Activated effector memory CD4-positive, alpha-beta T cell treated with Interleukin-2 at 50 U/mL for 16 hours (primary cell): ENCODE data around the gene INPP5J.
"Not testable (repeated sequence)": the region's sequence is repeated elsewhere in the genome, so short reads cannot be mapped to it uniquely, and the experiment has no call there.

Experiments
- DNase-seq: peaks from one replicate; pipeline ENCODE4 v3.0.0-alpha.2; 2020

INPP5J gene

DNA sequence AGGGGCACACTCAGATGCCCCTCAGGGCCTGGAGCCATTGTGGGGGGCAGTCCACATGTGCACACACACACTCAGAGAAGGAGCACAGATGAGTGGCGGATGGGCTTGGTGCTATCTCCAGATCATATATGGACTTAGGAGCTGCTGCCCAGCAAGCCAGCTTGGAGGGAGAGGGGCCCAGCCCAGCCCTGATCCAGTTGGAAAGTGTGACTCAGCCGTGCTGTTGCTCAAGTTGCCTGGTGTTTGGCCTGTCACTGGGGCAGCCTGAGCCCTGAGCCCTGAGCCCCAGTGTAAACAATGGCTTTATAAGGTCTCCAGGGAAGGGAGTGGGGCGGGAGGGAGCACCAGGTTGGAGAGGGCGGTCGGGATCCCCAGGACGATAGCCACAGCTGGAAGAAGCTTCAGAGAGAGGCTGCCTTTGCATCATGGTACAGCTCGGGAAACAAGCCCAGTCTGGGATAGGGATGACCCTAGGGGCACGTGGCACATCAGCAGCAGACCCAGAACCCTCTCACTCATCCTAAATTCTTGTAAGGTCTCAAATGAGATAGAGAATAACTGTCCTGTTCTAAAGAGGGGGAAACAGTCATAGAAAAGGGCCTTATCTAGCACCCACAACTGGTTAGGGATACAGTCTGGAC, 20.2 kb upstream of the INPP5J start:
- no peak for DNase-seq

DNA sequence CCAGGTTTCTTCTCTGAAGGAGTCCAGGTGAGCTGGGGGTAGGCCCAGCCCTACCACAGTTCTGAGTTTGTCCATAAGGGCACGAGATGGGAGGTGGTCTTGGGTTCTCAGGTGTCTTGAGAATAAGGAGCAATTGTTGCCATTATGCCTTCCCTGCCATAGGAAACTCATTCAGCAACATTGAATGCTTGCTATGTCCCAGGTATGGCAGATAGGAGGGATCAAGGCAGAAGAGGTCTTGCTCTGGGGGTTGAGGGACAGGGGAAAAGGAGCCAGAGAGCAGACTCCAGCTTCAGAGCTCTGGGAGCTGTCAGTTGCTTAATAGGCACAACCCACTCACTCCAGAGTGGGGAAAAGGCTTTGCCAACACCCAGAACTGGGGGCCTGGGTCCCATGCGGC, 19.7 kb upstream of the INPP5J start:
- no peak for DNase-seq

DNA sequence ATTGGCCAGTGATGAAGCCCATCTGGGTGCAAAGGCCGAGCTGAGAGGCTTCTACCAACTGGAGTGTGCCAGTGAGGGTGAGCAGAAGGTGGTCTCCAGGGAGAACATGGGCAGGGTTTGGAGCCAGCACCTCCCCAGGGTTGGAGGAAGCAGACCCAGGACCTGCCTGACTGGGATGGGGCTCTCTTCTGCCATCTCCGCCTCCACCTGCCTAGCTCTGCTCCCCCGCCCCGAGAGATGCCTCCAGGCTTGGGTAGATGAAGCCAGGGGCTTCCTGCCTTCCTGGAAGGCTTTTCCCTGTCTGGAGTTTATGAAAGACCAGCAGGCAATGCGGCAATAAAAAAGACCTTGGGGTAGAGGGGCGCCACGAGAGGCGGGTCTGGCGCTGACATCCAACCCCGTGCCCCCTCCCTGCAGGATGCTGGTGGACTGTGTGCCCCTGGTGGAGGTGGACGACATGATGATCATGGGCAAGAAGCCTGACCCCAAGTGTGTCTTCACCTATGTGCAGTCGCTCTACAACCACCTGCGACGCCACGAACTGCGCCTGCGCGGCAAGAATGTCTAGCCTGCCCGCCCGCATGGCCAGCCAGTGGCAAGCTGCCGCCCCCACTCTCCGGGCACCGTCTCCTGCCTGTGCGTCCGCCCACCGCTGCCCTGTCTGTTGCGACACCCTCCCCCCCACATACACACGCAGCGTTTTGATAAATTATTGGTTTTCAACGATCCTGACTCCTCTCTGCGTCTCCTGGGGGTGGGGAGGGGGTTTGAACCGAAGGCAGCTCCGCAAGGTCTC, 18.7 kb upstream of the INPP5J start:
- DNase-seq: no peak

DNA sequence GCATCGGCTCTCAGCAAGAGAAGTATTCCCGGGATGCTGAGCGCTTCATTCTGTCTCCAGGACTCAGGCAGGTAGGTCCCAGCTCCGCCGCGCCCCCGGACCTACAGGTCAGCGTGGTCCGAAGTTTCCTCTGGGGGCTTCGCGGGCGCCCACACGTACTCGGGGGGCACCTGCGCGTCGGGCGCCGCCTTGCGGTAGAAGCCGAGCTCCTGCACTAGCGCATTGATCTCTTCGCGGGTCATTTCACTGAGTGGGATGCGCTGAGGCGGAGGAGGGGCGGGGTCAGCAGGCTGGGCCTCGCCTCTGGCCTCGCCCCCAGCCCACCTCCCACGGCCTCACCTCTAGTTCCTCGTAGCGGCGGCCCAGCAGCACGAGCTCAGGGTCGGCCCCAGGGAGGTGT, 17.9 kb upstream of the INPP5J start:
- DNase-seq: no peak

DNA sequence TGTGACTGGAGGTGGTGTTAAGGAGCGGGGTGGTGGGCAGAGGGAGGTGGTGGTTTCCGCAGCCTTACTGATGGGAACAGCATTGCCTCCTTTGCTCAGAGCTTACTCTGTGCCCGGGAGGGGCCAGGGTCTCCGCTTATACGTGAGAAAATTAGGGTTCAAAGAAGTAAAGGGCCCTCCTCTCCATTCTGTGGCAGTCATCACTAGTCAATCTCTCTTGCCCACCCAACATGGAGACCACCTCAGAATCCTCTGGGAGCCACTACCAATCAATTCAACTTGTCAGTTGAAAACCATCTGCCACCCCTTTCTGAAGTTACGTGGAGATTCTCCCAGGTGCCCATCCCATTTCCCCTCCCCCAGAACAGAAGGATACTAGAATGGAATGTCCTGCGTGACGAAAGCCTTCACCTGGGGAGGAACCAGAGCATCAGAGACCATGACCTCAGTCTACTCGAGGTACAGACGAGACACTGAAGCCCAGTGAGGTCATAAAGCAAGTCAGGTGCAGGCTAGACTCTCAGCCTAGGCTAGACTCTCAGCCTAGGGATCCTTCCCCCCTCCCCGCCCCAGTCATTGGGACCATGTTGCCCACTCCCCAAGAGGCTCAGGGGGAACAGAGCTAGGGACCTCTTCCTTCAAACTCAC, 17.4 kb upstream of the INPP5J start:
- no peak for DNase-seq

DNA sequence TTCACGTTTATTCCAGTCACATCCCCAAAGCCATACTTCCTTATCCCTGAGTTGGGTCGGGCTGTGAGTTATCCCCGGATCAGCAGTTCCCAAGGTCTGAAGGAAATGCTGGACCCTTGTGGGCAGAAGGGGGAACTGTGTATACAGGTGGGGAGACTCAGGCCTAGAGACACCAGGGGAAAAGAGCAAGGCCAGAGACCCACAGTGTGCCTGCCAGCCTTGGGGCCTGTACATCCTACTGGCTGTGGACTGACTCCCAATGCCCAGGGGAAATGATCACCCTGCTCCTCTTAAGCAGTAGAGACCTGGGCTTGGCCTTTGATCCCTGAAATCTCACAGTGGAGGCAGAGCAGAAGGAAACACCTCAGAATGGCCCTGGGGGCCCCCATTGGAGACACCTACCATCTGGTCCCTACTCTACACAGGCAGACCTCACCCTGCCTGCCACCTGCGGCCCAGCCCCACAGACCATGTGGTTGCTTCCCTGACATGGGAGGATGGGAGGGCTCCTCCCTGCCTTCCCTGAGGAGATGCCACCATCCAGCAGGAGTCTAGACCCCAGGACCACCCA, 16.7 kb upstream of the INPP5J start:
- DNase-seq: no peak

DNA sequence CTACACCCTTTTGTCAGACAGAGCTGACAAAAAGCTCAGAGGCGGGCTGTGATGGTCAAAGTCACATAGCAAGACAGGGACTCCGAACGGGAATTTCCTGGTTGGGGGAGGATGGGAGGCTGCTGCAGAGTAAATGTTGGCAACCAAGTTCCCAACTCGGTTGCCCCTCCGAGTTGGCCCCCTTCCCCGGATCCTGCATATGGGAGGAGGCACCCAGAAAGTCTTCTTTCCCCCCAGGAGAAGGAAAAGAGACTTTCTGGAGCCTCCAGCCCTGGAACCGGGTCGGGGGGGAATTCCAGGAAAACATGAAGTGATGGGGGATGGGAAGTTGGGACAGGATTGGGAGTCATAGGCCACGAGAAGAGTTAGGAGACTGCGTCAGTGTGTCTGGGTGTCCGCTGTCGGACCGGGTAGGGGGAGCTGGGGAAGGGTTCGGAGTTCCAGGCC, 16.0 kb upstream of the INPP5J start:
- no peak for DNase-seq

DNA sequence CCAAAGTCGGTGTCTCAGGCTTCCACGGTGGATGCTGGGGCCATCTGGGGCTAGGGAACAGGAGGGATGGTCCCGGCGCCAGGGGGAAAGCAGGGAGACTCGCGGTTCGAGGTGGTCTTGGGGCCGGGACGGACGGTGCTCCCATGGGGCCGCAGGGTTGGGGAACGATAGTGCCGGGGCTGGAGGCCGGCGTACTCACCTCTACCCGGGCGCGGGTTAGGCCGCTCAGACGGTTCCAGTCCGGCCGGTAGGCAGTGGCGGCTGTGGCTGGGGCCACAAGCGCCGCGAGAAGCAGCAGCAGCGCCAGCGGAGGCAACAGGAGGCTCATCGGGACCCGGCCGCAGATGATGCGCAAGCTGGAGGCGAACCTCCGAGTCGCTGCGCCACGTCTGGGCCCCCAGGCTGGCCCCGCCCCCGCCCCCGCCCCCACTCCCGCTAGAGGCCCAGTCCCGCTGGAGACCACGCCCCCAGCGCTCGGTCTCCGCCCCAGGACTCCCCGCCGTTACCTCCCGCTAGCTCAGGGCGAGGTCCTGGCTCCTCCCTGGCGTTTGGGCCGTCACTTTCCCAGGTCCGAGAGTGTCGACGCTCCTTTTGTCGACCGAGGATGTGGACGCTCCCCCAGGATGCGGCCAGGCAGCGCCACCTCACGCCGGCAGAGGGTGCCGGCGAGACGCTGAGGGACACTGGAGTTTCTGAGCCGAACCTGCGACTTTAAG, 15.4 kb upstream of the INPP5J start, which contains the start of gene SELENOM:
SELENOM (minus strand) TSS at position 391 of the 716 bp plus-strand sequence; CDS start at position 328, 63 bp downstream.
- peak; percentile 79 for DNase-seq

DNA sequence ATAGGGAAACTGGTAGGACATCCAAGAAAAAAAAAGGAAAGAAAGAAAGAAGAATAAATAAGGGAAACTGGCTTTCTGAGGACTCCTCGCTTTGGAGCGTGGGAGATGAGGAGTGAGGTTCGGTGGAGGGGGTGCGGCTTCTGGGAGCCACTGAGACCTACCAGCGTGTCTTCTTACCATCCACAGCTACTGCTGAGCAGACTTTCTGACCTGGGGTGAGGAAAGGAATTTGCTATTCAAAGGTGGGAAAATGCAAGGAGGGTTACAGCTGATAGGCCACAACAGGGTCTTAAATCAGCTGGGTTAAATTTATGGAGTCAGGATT, 14.9 kb upstream of the INPP5J start:
- DNase-seq: no peak

DNA sequence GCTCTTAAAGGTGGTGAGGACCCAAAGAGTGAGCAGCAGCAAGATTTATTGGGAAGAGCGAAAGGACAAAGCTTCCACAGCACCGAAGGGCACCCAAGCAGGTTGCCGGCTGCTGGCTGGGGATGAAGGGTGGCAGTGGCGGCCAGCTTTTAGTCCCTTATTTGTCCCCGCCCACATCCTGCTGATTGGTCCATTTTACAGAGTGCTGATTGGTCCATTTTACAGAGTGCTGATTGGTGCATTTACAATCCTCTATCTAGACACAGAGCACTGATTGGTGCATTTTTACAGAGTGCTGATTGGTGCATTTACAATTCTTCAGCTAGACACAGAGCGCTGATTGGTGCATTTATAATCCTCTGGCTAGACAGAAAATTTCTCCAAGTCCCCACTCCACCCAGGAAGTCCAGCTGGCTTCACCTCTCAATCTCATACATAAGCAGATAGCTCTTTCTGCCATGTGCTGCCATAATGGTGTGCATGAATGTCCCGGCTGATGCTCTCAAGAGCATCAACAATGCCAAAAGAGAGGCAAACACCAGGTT, 10.1 kb upstream of the INPP5J start:
- DNase-seq: not testable (repeated sequence)

DNA sequence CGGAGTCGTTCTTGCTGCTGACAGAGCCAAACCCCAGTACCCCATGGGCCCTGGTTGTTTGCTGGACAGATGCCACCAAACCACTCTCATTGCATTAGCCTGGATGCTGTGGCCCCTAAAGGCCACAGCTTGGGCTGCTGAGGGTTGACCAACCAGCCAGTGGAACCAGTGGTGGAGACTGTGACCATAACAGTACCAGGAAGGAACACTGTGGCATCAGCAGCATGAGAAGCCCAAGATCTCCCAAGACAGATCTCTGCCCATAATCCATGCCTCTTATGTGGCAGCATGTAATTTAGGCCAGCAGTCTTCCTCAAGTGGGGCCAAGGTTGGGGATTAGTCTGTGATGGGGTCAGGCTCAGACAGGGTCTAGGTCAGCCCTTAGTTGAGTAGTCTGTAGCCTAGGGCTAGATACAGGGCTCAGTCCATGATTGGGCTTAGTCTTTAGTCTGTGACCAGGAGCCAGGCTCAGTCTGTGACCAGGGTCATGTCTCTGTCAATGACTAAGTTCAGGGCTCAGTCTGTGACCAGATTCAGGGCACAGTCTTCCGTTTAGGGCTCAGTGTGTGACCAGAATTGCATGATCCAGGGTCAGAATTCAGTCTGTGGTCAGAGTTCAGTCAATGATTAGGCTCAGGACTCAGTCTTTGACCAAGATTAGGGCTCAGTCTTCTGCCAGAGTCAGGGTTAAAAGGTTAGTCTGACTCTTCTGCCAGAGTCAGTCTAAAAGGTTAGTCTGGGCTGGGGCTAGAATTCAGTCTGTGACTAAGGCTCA, 4.5 kb upstream of the INPP5J start:
- no peak for DNase-seq

DNA sequence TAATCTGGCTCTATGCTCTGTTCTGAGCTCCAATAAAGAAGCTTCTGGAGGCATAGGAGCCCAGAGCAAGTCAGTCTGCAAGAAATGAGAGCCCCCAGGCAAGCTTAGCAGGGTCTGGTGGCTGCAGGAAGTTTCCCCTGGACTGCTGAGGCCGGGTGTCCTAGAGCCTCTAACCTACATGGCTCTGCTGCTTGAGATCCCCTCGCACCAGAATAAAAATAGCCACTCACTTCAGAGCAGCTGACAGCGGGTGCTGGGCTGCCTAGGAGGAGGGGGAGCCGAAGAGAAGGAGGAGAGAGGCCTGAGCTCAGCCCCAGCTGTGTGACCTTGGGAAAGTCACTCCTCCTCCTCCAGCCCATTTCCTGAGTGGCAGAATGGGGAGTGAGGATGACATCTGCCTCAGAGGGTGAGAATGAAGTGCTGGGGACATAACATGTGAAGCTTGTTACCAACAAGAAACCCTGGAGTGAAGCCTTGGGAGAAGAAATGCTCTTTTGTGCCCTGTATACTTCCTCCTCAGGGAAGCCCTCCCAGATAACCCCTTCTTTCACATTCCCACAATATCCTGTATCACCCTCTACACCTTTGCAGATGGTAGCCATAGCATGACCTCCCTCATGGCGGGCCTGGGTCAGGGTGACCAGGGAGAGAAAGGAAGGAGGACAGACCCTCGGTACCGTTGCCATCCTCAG, 3.6 kb upstream of the INPP5J start:
- no peak for DNase-seq

DNA sequence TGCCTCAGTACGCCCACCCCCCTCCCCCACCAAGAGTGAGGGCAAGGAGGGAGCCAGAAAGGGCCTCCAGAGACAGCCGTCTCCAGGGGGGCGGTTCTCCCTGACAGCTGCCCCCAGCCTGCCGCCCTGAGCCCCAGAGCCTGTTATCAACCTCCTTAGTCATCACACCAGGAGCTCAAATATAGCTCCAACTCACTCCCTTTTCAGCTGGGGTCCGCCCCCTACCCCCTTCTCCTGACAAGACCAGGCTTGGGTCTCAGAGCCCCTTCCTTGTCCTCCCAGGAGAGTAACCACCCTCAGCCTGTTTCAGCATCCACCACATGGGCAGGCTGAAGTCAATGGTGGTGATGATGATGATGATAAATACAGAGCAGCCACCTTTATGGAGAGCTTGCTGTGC, 2.5 kb upstream of the INPP5J start:
- DNase-seq: no peak

DNA sequence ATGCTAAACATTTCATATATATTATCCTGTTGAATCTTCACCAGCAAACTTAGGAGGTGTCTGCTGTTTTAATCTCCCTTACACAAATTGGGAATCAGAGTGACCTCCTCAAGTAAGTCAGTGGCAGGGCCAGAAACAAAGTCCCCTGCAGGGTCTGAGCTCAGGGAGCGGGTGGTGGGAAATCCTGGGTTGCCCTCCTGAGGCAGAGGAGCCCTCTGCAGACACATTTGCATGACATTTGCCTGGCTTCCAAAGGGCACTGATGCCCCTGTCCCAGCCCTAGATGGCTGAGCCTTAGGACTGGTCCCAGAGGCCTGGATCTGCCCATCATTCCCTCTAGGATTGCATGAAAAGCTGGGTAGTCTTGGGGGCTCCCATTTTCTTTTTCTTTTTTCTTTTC, 2.1 kb upstream of the INPP5J start:
- no peak for DNase-seq

DNA sequence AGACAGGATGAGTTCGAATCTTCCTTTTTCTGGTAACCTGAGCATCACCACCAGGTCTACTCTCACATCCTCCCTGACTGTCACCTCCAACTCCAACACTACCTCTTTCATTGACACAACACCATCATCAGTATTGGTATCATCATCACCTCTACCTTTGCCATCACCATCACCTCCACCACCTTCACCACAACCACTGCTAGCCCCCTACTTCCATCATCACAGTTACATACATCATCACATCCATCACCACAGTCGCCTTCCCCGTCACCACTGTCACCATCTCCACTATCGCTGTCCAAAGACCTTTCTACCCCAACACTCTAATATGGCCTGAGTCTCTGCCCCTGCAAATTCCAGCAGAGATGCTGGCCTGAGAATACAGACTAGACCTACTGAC, 1.4 kb upstream of the INPP5J start:
- no peak for DNase-seq

DNA sequence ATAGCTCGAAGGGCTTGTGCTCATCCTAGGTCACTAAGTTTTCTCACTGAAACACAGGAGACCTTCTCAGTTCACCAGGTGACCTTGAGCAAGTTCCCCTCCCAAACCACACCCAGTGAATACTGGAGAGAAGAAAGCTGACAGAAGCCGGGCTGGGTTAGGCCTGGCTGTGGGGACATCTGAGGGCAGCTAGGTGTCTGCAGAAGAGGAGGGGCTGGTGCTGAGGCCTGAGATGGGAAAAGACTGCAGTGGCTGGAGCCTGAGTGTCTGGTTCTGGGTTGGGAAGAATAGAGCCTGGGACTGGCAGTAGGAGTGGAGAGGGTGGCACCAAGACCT, 602 bp upstream of the INPP5J start:
- DNase-seq: no peak

DNA sequence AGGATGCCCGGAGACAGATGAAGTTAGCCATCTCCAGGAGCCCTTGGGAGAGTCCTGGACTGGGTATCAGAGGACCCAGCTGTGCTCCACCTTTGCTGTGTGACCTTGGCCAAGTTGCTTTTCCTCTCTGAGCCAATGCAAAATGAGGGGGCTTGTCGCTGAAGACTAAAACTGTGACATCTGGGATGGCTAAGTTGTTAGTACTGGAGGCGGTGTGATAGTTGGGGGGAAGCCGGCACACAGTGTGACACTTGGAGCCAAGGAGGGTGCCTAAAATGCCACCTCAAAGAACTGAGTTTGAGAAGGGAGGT, 481 bp downstream of the INPP5J start:
- no peak for DNase-seq

DNA sequence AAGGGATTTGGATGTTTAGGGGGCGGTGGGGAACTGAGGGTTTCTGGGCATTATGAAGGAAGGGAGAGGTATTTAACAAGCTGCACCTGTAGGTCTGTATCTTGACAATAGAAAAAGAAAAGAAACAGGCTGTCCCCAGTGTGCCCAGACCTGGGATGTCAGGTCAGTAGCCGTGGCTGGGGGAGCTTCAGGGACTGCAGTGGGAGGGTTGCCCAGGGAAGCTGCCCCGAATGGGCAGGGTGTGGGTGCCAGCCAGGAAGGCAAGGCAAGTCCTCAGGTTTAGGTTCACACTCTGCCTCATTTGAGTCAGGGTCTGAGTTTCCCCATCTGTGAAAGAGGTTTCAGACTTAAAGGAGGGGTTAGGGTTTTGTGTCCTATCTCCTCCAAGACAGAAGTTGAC, 1.5 kb downstream of the INPP5J start:
- DNase-seq: no peak

DNA sequence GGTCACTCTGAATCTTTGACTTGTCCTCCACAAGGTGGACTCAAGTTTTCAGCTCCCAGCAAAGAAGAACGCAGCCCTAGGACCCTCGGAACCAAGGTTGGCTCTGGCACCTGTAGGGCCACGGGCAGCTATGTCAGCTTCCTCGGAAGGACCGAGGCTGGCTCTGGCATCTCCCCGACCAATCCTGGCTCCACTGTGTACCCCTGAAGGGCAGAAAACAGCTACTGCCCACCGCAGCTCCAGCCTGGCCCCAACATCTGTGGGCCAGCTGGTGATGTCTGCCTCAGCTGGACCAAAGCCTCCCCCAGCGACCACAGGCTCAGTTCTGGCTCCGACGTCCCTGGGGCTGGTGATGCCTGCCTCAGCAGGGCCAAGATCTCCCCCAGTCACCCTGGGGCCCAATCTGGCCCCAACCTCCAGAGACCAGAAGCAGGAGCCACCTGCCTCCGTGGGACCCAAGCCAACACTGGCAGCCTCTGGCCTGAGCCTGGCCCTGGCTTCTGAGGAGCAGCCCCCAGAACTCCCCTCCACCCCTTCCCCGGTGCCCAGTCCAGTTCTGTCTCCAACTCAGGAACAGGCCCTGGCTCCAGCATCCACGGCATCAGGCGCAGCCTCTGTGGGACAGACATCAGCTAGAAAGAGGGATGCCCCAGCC, 2.2 kb downstream of the INPP5J start:
- DNase-seq: no peak

DNA sequence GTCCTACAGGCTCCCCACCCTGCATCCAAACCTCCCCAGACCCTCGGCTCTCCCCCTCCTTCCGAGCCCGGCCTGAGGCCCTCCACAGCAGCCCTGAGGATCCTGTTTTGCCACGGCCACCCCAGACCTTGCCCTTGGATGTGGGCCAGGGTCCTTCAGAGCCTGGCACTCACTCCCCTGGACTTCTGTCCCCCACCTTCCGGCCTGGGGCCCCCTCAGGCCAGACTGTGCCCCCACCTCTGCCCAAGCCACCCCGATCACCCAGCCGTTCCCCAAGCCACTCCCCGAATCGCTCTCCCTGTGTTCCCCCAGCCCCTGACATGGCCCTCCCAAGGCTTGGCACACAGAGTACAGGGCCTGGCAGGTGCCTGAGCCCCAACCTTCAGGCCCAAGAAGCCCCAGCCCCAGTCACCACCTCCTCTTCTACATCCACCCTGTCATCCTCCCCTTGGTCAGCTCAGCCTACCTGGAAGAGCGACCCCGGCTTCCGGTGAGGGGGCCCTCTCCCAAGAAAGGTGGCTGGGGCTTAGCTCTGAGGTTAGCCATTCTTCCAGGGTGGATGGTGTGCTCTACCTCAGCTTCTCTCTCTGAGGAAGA, 2.9 kb downstream of the INPP5J start:
- DNase-seq: no peak
